HK-2 (cell line): ENCODE data around the gene HAS3.

ENCODE experiments used
- DNase-seq: peaks from one replicate; pipeline ENCODE4 v3.0.0-alpha.2; 2018; ENCODE audit not compliant: unreplicated experiment

Gene HAS3

GRCh38 chr16:69089091-69089910 is 16.2 kb upstream of the HAS3 start:
- DNase-seq, result peak; percentile 59

GRCh38 chr16:69093974-69094373 is 11.5 kb upstream of the HAS3 start:
- no peak for DNase-seq

GRCh38 chr16:69094501-69094900 is 11.0 kb upstream of the HAS3 start:
- no peak for DNase-seq

GRCh38 chr16:69095193-69095592 is 10.3 kb upstream of the HAS3 start:
- no peak for DNase-seq

- peak; percentile 44 for DNase-seq
These were observed 5.3 kb upstream of the HAS3 start for GRCh38 chr16:69100071-69100691.

GRCh38 chr16:69106491-69107315 is 1.2 kb downstream of the HAS3 start:
- DNase-seq, result no peak

GRCh38 chr16:69107316-69107962 is 2.0 kb downstream of the HAS3 start:
- DNase-seq, result peak; percentile 61

GRCh38 chr16:69108064-69108904 is 2.8 kb downstream of the HAS3 start:
- no peak for DNase-seq

- no peak for DNase-seq
These were observed 3.4 kb downstream of the HAS3 start for GRCh38 chr16:69108905-69109252.

GRCh38 chr16:69109486-69110270 is 4.2 kb downstream of the HAS3 start:
- no peak for DNase-seq

- DNase-seq, result no peak
These were observed 5.0 kb downstream of the HAS3 start for GRCh38 chr16:69110406-69110805.

- DNase-seq, result no peak
These were observed 5.9 kb downstream of the HAS3 start for GRCh38 chr16:69111216-69111875.

- DNase-seq, result no peak
These were observed 6.4 kb downstream of the HAS3 start for GRCh38 chr16:69111876-69112230.

GRCh38 chr16:69112285-69113129 is 7.1 kb downstream of the HAS3 start:
- DNase-seq, result peak; percentile 53

GRCh38 chr16:69113216-69113615 is 7.8 kb downstream of the HAS3 start:
- no peak for DNase-seq

- no peak for DNase-seq
These were observed 9.0 kb downstream of the HAS3 start for GRCh38 chr16:69114346-69114975.

GRCh38 chr16:69114976-69115355 is 9.5 kb downstream of the HAS3 start:
- DNase-seq, result no peak

GRCh38 chr16:69115361-69115760 is 9.9 kb downstream of the HAS3 start:
- no peak for DNase-seq

GRCh38 chr16:69115837-69116236 is 10.4 kb downstream of the HAS3 start:
- DNase-seq, result no peak
